Measurements from ENCODE around the gene CEP131.

- TF ChIP-seq BHLHE40 (IDR thresholded peaks at IDR 0.05; ENCODE audit: low read depth, low read length), result no peak
- TF ChIP-seq CTCF (conservative IDR thresholded peaks at IDR 0.05; ENCODE audit: low read depth, low read length), result no peak
These were observed 58.9 kb downstream of the CEP131 start for GRCh38 chr17:81163703-81164370.

Measured in IMR-90 (cell line).